Measurements from ENCODE around the gene ADAM30.

ADAM30 gene

DNA sequence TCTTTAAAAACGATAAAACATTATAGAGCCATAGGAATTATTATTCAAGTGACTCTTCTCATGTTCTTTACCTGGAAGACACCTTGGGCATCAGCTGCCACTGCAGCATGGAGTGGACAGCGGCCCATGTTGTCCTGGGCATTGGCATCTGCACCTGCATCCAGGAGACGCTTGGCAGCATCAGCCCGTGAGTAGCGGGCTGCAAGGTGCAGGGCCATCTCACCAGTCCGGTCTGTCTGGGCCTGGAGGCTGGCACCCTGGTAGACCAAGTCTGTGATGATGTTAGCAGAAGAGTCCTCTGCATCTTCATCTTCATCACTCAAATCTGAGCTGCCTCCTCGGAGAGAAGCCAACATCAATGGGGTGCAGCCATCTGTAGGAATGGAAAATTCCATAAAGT, 22.9 kb upstream of the ADAM30 start:
- DNase-seq (ENCODE audit: extremely low spot score): no peak
- ChIA-PET POLR2A (no interaction called here), CTCF (interaction anchor here (0.8 to 1.0 kb wide), 2 partner anchors 9 to 49 kb away, joined by 3 to 4 read pairs; no protein-coding TSS in a partner anchor)
- TF ChIP-seq SP1 (IDR thresholded peaks at IDR 0.05) (no peak), LEF1 (IDR thresholded peaks at IDR 0.05; ENCODE audit: borderline replicate concordance) (no peak), ELF4 (IDR thresholded peaks at IDR 0.05) (no peak), TARDBP (IDR thresholded peaks at IDR 0.05) (no peak), SUZ12 (IDR thresholded peaks at IDR 0.05) (no peak), BHLHE40 (IDR thresholded peaks at IDR 0.05; ENCODE audit: borderline replicate concordance) (no peak), FOXK2 (IDR thresholded peaks at IDR 0.05) (no peak), HDGF (IDR thresholded peaks at IDR 0.05; ENCODE audit: borderline replicate concordance) (no peak), CTBP1 (IDR thresholded peaks at IDR 0.05; ENCODE audit: borderline replicate concordance) (no peak), FOXM1 (IDR thresholded peaks at IDR 0.05; ENCODE audit: borderline replicate concordance) (no peak), ARNT (IDR thresholded peaks at IDR 0.05) (no peak), ZNF384 (IDR thresholded peaks at IDR 0.05) (no peak), PKNOX1 (IDR thresholded peaks at IDR 0.05) (no peak)

- TF ChIP-seq BHLHE40 (IDR thresholded peaks at IDR 0.05; ENCODE audit: borderline replicate concordance) (no peak), SUZ12 (IDR thresholded peaks at IDR 0.05) (no peak), ARNT (IDR thresholded peaks at IDR 0.05) (no peak), ELF4 (IDR thresholded peaks at IDR 0.05) (no peak), FOXK2 (IDR thresholded peaks at IDR 0.05) (no peak), FOXA1 (IDR thresholded peaks at IDR 0.05) (no peak), L3MBTL2 (conservative IDR thresholded peaks at IDR 0.05) (no peak), LEF1 (IDR thresholded peaks at IDR 0.05; ENCODE audit: borderline replicate concordance) (no peak), FOXM1 (IDR thresholded peaks at IDR 0.05; ENCODE audit: borderline replicate concordance) (no peak), NFRKB (IDR thresholded peaks at IDR 0.05) (no peak), PKNOX1 (IDR thresholded peaks at IDR 0.05) (no peak), ZNF384 (IDR thresholded peaks at IDR 0.05) (no peak)
- CTCF ChIA-PET: interaction anchor here (1.0 kb wide), 1 partner anchor 8 kb away, joined by 3 read pairs; no protein-coding TSS in a partner anchor
- POLR2A ChIA-PET: no interaction called here
- DNase-seq (ENCODE audit: extremely low spot score): no peak
Observed at GRCh38 chr1:119918301-119918700, 22.0 kb upstream of the ADAM30 start.

DNA sequence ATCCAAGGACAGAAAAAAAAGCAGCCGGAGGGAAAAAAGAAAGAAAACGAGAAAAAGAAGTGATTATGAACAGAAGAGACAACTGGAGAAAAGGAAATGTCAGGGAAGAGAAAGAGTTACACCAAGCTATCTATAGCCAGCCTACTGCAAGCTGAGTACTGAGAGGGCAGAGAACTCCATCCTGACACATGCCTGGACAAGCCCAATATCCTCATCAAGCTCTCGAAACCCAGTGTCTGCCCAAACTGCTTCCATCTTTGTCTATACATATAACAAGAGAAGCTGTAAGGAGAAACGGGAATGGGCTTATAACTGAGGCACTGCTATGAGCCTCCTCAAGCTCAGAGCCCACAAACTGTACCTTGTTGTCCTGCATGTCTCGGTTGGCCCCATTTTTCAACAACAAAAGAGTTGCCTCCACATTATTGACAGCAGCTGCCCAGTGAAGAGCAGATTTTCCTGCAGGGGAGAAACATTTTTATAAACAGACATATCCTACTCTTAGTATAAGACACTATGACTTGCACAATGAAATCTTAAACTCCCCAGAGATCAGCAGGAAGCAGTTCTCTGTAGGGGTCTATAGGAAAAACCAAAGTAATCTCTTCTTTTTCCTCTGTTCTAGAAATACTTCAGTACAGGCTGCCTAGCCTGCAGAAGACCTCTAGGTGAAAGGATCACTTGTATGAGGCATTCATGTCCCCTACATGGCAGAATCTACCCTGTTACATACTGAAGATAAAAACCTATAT, 21.2 kb upstream of the ADAM30 start:
- DNase-seq (ENCODE audit: extremely low spot score): no peak
- no peak for TF ChIP-seq ARNT (IDR thresholded peaks at IDR 0.05)
- no peak for TF ChIP-seq LEF1 (IDR thresholded peaks at IDR 0.05; ENCODE audit: borderline replicate concordance)
- no peak for TF ChIP-seq FOXM1 (IDR thresholded peaks at IDR 0.05; ENCODE audit: borderline replicate concordance)
- TF ChIP-seq SUZ12 (IDR thresholded peaks at IDR 0.05): no peak
- no peak for TF ChIP-seq L3MBTL2 (conservative IDR thresholded peaks at IDR 0.05)
- TF ChIP-seq TARDBP (IDR thresholded peaks at IDR 0.05): no peak
- TF ChIP-seq HDGF (IDR thresholded peaks at IDR 0.05; ENCODE audit: borderline replicate concordance): no peak
- no peak for TF ChIP-seq CTBP1 (IDR thresholded peaks at IDR 0.05; ENCODE audit: borderline replicate concordance)
- TF ChIP-seq NFRKB (IDR thresholded peaks at IDR 0.05): no peak
- ChIA-PET CTCF (interaction anchor here (1.1 kb wide), 1 partner anchor 10 kb away, joined by 3 read pairs; no protein-coding TSS in a partner anchor), POLR2A (interaction anchor here (1.0 kb wide), 1 partner anchor 8 kb away, joined by 3 read pairs; no protein-coding TSS in a partner anchor)

GRCh38 chr1:119915517-119915916, 19.2 kb upstream of the ADAM30 start:
- ChIA-PET POLR2A (no interaction called here), CTCF (no interaction called here)
- DNase-seq (ENCODE audit: extremely low spot score): no peak
- TF ChIP-seq SP1 (IDR thresholded peaks at IDR 0.05): no peak
- TF ChIP-seq L3MBTL2 (conservative IDR thresholded peaks at IDR 0.05): no peak
- TF ChIP-seq LEF1 (IDR thresholded peaks at IDR 0.05; ENCODE audit: borderline replicate concordance): no peak
- TF ChIP-seq BHLHE40 (IDR thresholded peaks at IDR 0.05; ENCODE audit: borderline replicate concordance): no peak
- no peak for TF ChIP-seq PKNOX1 (IDR thresholded peaks at IDR 0.05)
- TF ChIP-seq TARDBP (IDR thresholded peaks at IDR 0.05): no peak
- TF ChIP-seq FOXM1 (IDR thresholded peaks at IDR 0.05; ENCODE audit: borderline replicate concordance): no peak
- TF ChIP-seq ZNF384 (IDR thresholded peaks at IDR 0.05): no peak
- TF ChIP-seq NFRKB (IDR thresholded peaks at IDR 0.05): no peak
- TF ChIP-seq FOXK2 (IDR thresholded peaks at IDR 0.05): no peak
- TF ChIP-seq HDGF (IDR thresholded peaks at IDR 0.05; ENCODE audit: borderline replicate concordance): no peak
- TF ChIP-seq FOXA1 (IDR thresholded peaks at IDR 0.05): no peak
- no peak for TF ChIP-seq ARNT (IDR thresholded peaks at IDR 0.05)
- TF ChIP-seq CTBP1 (IDR thresholded peaks at IDR 0.05; ENCODE audit: borderline replicate concordance): no peak
- no peak for TF ChIP-seq ELF4 (IDR thresholded peaks at IDR 0.05)
- TF ChIP-seq SUZ12 (IDR thresholded peaks at IDR 0.05): no peak

DNA sequence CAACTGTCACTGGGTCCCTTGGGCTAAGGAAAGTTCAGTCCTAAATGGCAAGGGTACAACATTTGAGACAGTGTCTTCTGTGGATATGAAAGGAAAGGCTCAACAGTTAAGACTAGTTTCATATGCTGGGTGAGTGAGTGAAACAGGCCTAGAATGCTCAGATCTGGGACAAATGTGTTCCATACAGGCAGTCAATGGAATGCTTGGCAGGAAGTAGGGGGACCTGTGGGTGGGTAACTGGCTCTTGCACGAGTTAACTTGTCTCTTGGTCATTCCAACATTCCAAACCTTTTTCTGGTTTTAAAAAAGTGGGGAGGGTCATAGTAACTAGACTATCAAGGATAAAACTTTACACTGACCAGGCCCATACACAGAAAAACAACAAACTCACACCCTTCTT, 17.8 kb upstream of the ADAM30 start:
- POLR2A ChIA-PET: no interaction called here
- DNase-seq (ENCODE audit: extremely low spot score): no peak
- TF ChIP-seq PKNOX1 (IDR thresholded peaks at IDR 0.05) (no peak), LEF1 (IDR thresholded peaks at IDR 0.05; ENCODE audit: borderline replicate concordance) (no peak), FOXK2 (IDR thresholded peaks at IDR 0.05) (no peak), ELF4 (IDR thresholded peaks at IDR 0.05) (no peak), L3MBTL2 (conservative IDR thresholded peaks at IDR 0.05) (no peak), SUZ12 (IDR thresholded peaks at IDR 0.05) (no peak), FOXA1 (IDR thresholded peaks at IDR 0.05) (no peak), NFRKB (IDR thresholded peaks at IDR 0.05) (no peak), TARDBP (IDR thresholded peaks at IDR 0.05) (no peak), SP1 (IDR thresholded peaks at IDR 0.05) (no peak), BHLHE40 (IDR thresholded peaks at IDR 0.05; ENCODE audit: borderline replicate concordance) (no peak), ZNF384 (IDR thresholded peaks at IDR 0.05) (no peak), FOXM1 (IDR thresholded peaks at IDR 0.05; ENCODE audit: borderline replicate concordance) (no peak), CTBP1 (IDR thresholded peaks at IDR 0.05; ENCODE audit: borderline replicate concordance) (no peak), HDGF (IDR thresholded peaks at IDR 0.05; ENCODE audit: borderline replicate concordance) (no peak), ARNT (IDR thresholded peaks at IDR 0.05) (no peak)
- CTCF ChIA-PET: no interaction called here

Measured in HEK293T (cell line).